GM18870 (cell line): Measurements from ENCODE around the gene GNPTG.

Experiments
- ATAC-seq: cut with Tn5 transposase; IDR thresholded peaks from one replicate; pipeline ENCODE4 v1.9.1; 2021; ENCODE audit warnings: moderate library complexity; ENCODE audit not compliant: unreplicated experiment

Gene GNPTG

DNA sequence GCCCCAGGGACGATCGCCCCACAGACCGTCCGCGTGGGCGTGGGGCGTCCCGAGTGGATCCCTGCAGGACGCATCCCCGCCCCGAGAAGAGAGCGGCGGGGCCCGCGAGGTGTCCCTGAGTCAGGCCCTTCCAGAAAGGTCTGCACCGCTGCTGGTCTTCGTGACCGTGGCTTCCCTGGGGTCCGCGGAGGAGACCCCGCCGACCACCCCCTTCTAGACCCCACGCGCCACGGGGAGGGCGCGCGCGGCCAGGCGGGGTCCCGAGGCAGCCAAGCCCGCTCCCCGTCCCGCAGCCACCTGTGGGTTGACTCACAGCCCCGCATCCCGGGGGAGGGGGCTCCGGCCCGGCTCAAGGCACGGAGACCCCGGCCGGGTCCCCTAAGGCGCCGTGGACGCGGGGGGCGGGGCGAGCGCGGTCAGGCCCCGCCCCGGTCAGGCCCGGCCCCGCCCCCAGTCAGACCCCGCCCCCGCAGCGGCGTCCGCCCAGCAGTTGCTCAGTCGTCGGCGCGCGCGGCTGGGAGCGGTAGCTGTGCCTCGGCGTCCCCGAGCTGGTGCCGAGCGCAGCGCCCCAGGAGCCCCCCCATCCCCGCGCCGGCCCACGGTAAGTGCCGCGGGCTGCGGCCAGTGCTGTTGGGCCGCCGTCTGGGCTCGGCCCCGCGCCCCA is 18.4 kb upstream of the GNPTG start, which contains the start of gene BAIAP3:
Gene BAIAP3 (plus strand): TSS at position 497 of the 664 bp plus-strand sequence. CDS start 4,905 bp downstream, outside the sequence.
- ATAC-seq: no peak

DNA sequence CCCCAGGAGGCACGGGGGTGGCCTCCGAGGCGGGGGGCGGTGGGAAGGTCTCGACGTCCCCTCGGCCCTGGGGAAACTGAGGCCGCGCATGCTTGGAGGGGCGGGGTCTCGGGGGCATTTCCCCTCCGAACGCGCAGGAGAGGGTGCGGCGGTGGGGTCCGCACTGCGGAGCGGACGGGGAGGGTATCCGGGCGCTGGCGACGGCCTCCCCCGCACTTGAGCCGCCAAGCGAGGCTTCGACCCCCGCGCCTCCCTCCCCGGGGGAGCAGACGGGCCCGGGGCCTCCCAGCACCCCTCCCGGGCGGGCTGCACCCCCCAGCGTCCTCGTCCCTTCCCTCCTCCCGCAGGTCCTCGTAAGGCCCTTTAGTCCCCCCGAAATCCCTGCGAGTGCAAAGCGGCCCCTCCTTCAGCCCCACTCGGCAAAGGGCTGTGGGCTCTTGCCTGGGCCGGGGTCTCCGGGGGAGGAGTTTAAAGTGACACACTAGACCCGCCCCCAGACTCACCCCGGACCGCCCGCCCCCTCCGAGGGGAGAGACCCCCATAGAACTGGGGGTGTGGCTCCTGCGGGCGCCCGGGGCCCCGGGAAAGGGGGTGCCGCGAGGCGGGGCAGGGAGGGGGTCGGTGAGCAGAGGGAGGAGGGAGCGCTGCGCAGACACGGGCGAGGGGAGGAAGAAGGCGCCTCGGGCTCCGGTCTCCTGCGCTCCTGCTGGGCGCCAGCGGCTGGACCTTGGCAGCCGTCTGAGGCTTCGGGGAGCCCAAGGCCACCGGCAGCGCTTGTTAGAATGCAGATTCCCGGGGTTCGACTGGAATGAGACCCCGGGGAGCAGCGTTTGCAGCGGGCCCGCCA is 17.7 kb upstream of the GNPTG start:
- no peak for ATAC-seq

DNA sequence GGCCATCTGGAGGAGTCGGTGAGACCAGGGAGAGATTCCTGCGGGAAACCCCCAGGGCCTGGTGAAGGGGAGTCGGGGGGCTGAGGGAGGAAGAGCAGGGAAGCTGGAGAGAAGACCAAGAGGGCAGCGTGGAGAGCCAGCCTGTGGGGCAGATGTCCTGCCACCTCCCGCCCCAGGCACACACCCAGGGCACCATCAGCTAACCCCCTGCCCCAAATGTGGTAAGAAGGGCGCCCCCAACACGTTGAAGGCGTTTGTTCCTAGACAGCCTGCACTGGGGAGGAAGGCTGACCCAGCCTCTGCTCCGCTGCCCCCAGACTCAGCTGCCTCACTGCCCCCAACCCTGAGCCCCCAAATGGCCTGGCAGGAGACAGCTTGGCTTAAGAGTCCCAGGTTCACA is 17.0 kb upstream of the GNPTG start:
- ATAC-seq: no peak

DNA sequence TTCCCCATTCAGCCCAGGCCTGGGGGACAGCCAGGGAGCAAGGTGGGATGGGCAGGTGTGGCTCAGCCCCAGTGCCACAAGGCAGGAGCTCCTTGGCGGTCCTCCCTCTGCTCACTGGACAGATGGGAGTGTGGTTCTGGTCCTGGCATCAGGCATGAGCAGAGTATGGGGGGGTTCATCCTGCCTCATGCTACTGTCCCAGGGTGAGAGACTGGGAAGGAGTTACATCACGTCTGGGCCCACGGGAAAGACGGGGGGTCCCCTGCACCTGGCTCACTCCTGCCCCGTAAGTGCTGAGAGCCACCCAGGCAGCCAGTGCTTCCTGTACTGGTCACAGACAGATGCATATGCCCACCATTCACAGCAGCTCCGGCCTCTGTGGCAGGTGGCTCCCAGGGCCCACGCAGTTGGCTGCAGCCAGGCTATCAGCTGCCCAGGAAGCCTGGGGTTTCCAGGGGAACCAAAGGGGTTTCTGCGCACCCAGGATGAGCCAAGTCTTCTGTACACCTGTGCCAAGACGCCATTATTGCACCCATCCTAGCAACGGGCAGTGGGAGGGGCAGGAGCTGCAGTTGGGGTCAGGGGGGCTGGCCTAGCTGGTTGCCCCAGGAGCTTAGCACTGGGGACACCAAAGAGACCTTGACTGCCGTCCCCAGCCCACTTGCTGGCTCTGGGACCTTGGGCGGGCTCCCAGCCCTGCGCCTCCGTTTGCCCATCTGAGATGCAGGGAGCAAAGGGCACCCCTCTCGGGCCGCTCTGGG is 16.3 kb upstream of the GNPTG start:
- no peak for ATAC-seq

DNA sequence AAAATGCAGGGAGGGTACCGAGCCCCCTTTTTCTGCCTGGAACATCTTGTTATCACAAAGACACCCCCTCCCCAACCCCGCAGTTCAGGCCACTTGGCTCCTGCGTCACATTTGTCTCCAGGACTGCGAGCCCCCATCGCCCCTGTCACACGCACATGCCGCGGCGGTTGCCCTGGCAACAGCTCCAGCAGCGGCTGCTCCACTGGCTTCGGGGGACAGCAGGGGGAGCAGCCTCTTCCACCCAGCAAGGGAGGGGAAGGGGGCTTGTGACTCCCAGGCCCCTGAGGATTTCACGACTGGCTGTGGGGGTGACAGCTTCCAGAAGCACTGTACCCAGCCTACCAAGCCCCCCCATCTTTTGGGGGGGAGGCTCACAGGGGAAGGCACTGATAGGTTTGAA is 15.7 kb upstream of the GNPTG start:
- ATAC-seq: no peak

DNA sequence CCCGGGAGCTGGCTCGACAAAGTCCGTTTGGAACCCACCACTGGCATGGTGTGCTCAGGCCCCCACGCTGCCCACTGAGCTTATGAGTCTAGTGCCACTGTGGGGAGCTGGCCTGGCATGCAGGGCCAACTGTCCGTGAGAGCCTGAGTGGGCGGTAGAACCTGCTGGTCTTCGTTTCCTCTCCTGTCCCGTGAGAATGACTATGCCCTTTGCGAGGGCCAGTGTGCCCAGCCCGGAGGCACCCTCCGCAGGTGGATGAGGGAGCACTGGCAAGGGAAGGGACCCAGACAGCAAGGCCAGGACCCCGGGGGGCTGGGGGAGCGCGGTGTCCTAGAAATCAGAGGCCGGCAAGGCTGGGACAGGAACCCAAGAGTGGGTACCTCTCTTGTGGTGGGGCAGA is 15.1 kb upstream of the GNPTG start:
- no peak for ATAC-seq

DNA sequence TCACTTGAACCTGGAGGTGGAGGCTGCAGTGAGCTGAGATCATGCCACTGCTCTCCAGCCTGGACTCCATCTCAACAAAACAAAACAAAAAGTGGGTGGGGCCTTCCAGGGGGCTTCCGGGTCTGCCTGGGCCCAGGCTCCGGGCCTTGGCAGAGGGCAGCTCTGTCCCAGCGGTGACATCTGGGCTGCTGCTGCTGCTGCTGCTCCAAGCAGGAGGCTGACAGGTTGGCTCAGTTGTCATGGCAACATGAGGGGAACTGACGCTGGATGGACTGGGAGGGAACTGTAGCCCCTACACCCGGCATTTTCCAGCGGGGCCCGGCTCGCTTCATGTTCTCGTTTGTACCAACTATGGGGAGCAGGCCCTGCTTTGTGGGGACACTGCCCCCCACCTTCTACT is 14.2 kb upstream of the GNPTG start:
- no peak for ATAC-seq

DNA sequence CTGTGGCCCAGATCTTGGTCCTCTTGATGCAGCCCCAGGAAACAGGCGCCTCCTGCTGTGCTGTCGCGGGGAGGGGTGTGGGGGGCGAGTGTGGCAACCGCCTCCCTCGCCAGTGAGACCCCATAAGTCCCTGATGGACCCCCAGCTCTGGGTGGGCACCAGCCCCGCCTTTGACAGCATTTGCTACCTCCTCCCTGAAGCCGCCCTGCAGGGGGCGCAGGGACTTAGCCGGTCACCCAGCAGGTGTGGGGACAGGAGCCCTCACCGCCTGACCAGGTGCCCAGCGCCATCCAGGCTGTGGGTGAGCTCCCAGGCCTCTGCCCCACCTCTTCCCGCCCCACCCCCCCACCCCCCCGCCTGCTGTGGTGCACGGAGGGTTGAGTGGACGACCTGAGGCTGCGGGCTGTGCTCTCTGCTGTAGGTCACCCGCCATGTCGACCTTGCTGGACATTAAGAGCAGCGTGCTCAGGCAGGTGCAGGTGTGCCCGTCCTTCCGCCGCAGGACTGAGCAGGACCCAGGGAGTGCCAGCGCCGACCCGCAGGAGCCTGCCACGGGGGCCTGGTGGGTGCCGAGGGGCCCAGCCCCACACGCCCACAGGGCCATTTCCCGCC is 13.5 kb upstream of the GNPTG start:
- ATAC-seq: no peak

DNA sequence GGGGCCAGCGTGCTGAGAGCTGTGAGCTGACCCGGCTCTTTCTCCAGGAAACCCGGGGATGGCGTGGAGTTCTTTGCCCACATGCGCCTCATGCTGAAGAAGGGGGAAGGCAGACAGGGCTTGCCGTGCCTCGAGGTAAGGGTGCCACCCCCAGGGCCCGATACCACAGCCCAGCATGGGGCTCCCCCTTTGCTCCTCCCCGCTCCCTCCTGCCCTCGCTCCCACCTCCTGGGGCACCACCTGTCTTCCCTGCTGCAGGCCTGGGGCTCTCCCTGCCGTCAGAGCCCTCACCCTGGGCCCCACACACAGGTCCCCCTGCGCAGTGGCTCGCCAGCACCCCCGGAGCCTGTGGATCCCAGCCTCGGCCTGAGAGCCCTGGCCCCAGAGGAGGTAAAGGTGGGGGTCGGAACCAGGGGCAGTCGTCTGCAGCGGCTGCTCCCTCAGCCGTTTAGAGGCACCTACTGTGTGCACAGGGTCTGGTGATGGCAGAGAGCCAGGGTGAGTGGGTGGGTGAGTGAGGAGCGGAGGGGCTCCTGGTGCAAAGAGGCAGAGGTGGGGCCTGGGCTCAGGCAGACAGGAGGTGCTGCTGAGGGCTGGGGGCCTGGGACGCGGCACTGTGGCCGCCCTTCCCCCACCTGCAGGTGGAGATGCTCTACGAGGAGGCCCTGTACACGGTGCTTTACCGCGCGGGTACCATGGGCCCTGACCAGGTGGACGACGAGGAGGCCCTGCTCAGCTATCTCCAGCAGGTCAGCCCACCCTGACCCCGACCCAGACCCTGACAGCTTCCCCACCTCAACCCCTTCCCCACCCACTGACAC is 12.7 kb upstream of the GNPTG start:
- ATAC-seq: no peak

DNA sequence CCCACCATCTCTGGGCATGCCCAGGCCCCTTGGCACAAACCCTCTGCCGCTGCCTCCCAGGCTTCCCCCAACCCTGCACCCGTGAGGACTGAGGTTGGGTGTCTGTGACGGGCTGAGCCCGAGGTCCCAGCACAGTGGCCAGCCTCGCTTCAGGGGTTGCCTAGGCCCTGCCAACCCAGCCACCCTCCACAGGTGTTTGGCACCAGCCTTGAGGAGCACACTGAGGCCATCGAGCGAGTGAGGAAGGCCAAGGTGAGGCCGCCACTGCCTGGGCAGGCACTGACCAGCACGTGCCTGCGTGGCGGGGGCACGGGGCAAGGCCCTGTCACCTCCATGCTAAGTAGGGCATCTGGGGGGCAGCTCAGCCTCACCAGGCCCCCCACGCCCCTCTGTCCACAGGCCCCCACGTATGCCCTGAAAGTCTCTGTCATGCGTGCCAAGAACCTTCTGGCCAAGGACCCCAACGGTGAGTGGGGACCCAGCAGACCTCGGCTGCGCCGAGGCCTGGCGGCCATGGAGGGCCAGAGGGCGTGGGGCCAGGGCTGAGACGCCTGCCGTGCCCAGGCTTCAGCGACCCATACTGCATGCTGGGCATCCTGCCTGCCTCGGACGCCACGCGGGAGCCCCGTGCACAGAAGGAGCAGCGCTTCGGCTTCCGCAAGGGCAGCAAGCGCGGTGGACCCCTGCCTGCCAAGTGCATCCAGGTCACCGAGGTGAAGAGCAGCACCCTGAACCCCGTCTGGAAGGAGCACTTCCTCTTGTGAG is 10.8 kb upstream of the GNPTG start:
- ATAC-seq: no peak

DNA sequence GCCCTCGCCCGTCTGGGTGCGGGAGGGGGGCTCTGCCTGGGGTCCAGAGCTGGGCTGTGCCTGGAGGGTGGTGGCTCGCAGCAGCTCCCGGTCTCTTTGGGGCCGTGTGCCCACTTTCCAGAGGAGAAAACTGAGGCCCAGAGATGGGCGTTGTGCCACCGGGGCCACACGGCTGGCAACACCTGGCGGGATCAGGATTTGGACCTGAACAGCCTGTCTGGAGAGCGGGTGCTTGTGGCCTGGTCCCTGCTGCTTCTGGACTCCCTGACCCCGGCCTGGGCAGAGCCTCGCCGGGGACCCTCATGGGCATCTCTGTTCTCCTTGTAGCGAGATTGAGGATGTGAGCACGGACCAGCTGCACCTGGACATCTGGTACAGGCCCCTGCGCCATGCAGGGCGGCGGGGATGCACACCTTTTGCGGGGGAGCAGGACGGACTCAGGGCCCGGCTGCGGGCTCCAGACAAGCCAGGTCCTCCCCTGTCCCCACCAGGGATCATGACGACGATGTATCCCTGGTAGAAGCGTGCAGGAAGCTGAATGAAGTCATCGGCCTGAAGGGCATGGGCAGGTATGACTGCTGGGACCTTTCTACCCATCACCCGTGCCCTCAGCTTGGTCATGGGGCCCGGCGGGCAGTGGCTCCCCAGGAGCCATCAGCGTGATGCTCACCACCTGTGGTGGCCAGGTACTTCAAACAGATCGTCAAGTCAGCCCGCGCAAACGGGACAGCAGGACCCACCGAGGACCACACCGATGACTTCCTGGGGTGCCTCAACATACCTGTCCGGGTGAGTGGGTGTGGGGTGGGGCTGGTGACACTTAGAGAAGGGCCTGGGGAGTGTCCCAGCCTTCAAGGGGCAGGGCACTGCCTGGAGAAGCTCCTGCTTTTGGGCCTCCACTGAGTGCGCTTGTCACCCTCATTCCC is 10.0 kb upstream of the GNPTG start:
- ATAC-seq: no peak

DNA sequence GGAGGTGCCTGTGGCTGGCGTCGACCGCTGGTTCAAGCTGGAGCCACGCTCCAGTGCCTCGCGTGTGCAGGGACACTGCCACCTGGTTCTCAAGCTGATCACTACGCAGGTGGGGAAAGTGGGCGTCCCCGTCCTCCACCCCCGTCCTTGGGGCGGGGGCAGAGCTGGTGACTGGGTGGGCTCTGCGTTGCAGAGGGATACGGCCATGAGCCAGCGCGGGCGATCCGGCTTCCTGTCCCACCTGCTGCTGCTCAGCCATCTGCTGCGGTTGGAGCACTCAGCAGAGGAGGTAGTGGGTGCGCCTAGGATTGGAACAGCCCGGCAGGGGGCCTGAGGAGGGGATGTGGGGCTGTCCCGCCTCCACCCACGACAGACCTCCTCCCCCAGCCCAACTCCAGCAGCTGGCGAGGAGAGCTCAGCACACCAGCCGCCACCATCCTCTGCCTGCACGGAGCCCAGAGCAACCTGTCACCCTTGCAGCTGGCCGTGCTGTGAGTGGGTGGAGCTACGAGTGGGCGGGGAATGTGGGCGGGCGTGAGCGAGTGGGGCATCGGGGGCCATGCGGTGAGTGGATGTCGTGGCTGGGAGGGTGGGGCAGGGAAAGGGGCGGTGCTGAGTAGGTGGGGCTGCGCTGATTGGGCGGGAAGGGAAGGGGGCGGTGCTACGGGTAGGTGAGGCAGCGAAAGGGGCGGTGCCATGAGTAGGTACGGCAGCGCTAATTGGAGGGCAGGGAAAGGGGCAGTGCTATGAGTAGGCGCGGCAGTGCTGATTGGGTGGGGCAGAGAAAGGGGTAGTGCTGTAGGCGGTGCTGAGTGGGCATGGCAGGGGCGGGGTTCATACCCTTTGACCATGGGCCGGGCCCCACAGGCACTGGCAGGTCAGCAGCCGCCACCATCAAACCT is 9.0 kb upstream of the GNPTG start:
- peak; percentile 83 for ATAC-seq

DNA sequence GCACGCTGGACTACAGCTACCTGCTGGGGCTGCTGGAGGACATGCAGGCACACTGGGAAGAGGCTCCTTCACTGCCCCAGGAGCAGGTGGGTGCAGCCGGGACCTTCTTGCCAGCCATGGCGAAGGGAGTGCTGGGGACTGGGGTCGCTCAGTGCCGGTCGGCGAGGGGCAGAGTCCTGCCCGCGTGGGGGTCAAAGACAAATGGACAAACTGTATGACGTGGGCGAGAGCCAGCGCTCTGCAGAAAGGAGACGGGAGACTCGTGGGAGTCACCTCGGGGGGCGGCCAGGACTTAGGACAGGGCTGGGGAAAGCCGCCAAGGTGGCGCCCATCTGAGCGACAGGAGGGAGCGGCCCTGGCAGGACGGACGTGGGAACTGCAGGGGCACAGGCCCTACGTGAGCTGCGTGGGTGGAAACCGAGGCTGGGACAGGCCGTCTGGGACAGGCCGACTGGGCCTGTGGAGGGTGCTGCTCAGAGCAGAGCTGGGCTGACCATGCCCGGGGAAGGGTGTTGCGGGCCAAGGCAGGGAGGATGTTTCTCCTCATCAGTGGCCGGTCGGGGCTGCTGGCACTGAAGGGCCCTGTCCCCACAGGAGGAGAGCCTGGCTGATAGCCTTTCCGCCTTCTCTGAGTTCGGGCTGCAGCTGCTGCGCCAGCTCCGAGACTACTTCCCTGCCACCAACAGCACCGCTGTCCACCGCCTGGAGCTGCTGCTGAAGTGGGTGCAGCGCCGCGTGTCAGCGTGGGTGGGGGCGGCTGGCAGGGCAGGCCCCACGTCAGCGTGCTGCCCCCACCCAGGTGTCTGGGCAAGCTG is 8.1 kb upstream of the GNPTG start:
- ATAC-seq: no peak

DNA sequence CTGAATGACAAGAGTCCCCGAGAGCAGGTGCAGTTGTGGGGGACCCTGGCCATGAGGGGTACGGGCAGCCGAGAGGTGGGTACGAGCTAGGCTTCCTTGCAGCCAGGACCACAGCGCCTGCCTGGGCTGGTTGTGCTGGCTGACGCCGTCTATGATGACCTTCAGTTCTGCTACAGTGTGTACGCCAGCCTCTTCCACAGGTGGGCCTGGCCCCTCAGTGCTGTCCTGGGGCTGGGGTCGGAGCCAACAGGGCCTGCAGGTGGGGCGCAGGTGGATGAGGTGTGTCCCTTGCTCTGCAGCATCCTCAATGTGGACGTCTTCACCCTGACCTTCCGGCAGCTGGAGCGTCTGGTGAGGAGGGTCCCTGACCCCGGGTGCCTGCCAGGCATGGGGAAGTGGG is 7.2 kb upstream of the GNPTG start:
- ATAC-seq: no peak

DNA sequence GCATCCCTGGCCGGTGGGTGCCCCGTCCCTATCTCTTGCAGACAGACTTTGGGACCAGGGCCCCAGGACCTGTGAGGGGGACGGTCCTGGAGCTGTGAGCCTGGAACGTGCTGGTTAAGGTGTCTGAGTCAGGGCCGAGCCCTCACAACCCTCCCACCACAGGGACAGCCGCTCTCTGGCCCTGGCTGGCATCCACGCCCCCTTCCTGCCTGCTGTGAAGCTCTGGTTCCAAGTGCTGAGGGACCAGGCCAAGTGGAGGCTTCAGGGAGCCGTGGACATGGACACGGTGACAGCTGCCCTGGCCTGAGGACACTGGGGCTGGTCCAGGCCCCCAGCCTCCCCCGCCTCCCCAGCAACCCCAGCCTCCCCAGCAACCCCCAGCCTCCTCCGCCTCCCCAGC is 6.6 kb upstream of the GNPTG start:
- ATAC-seq: no peak

DNA sequence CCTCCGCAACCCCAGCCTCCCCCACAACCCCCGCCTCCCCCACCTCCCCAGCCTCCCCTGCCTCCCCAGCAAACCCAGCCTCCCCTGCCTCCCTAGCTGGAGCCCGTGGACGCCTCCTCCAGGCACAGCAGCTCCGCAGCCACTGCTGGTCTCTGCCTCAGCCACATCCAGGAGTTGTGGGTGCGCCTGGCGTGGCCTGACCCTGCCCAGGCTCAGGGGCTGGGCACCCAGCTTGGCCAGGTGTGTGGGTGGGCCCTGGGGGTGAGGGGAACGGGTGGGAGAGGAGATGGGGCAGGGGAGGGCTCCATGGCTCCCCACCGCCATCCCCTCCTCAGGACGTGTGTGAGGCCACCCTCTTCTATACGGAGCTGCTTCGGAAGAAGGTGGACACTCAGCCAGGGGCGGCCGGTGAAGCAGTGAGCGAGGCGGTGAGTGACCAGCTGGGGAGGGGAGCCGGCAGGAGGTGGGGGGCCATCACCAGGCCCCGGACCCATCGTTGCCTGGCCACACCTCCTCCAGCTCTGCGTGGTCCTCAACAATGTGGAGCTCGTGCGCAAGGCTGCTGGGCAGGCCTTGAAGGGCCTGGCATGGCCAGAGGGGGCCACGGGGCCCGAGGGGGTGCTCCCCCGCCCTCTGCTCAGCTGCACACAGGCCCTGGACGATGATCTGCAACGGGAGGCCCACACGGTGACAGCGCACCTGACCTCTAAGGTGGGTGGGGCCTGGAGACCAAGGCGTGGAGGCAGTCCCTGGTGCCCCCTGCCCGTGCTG is 5.9 kb upstream of the GNPTG start:
- no peak for ATAC-seq
